Lower leg skin (tissue), 3 donors: ENCODE data around the gene TRPV2.

Experiments used
- CTCF ChIP-seq, 3 donors: fragments of 450-650 bp; IDR thresholded peaks; one replicate each; pipeline ENCODE4 v1.5.1; 2016; ENCODE audit warnings: antibody characterized with exemption in 3 of 3, mild to moderate bottlenecking in 3 of 3, moderate library complexity in 2 of 3
- POLR2A ChIP-seq, 2 donors: fragments of 450-650 bp; IDR thresholded peaks; one replicate each; pipeline ENCODE4 v1.6.1; 2016 to 2017; ENCODE audit warnings: antibody characterized with exemption in 2 of 2, mild to moderate bottlenecking in 1 of 2, moderate library complexity in 1 of 2

GRCh38 chr17:16418685-16419068 lies 3.3 kb downstream of the TRPV2 start:
- no peak for TF ChIP-seq CTCF (IDR thresholded peaks at IDR 0.05)
- TF ChIP-seq POLR2A (IDR thresholded peaks at IDR 0.05) = no peak
